Measurements from ENCODE around the gene BTBD2.

BTBD2 gene

GRCh38 chr19:2041433-2041682, 25.8 kb upstream of the BTBD2 start:
- Histone ChIP-seq H3K4ac (ENCODE audit: low read depth, low read length) (peak overlapping the region; percentile 61), H3K9ac (ENCODE audit: low read length) (peak overlapping the region; percentile 42), H4K8ac (ENCODE audit: low read depth, low read length) (peak overlapping the region; percentile 73), H3K4me3 (ENCODE audit: low read depth, low read length) (peak overlapping the region; percentile 8), H3K9me3 (ENCODE audit: insufficient read depth, low read depth, low read length) (peaks cover 1% of the 10 kb centered on the region), H3K14ac (ENCODE audit: low read length) (peak overlapping the region; percentile 11), H3K18ac (ENCODE audit: low read length) (peak overlapping the region; percentile 53), H3K4me1 (ENCODE audit: control insufficient read depth in 1 of 2, insufficient read depth in 2 of 2, low read length in 2 of 2) (peaks cover 13 to 14% of the 10 kb centered on the region in 2 experiments), H2BK120ac (ENCODE audit: insufficient read depth, low read length, poor library complexity) (peak overlapping the region; percentile 50), H2AK5ac (ENCODE audit: low read length) (no peak overlapping the region), H3K79me2 (ENCODE audit: control insufficient read depth, insufficient read depth, low read length, poor library complexity) (peaks cover 4% of the 10 kb centered on the region), H3K27ac (ENCODE audit: low read depth, low read length) (peak overlapping the region; percentile 8), H3K4me2 (ENCODE audit: low read length) (peak overlapping the region; percentile 53), H3K27me3 (ENCODE audit: insufficient read depth, low read length) (no peaks in the 10 kb centered on the region), H4K12ac (ENCODE audit: low read depth, low read length) (no peak overlapping the region), H4K91ac (ENCODE audit: low read depth, low read length) (peak overlapping the region; percentile 95), H3K23ac (ENCODE audit: low read length) (no peak overlapping the region), H2AFZ (ENCODE audit: insufficient read depth, low read length, poor library complexity) (no peak overlapping the region), H2BK12ac (ENCODE audit: low read length) (peak overlapping the region; percentile 19), H3K36me3 (ENCODE audit: control insufficient read depth in 1 of 2, insufficient read depth in 2 of 2, low read length in 2 of 2) (peaks cover 72 to 75% of the 10 kb centered on the region in 2 experiments), H2BK5ac (ENCODE audit: low read depth, low read length, poor library complexity) (no peak overlapping the region), H3K79me1 (ENCODE audit: low read length) (peaks cover 13% of the 10 kb centered on the region)
- WGBS (ENCODE audit: extremely low coverage, insufficient coverage, insufficient read length) = no CpG with 5 or more reads among the region's 6 CpGs
- DNase-seq = no peak

- H2BK5ac ChIP-seq (ENCODE audit: low read depth, low read length, poor library complexity) = no peak overlapping the region
- no peak overlapping the region for H3K4me3 ChIP-seq (ENCODE audit: low read depth, low read length)
- peaks cover 13% of the 10 kb centered on the region for H3K79me1 ChIP-seq (ENCODE audit: low read length)
- no peak overlapping the region for H3K23ac ChIP-seq (ENCODE audit: low read length)
- H3K4me2 ChIP-seq (ENCODE audit: low read length) = no peak overlapping the region
- no CpG with 5 or more reads among the region's 28 CpGs for WGBS (ENCODE audit: extremely low coverage, insufficient coverage, insufficient read length)
- DNase-seq = no peak
- peaks cover 13 to 14% of the 10 kb centered on the region in 2 experiments for H3K4me1 ChIP-seq (ENCODE audit: control insufficient read depth in 1 of 2, insufficient read depth in 2 of 2, low read length in 2 of 2)
- H3K18ac ChIP-seq (ENCODE audit: low read length) = peak overlapping the region; percentile 8
- H3K9me3 ChIP-seq (ENCODE audit: insufficient read depth, low read depth, low read length) = peaks cover 1% of the 10 kb centered on the region
- H4K91ac ChIP-seq (ENCODE audit: low read depth, low read length) = peak overlapping the region; percentile 95
- H3K4ac ChIP-seq (ENCODE audit: low read depth, low read length) = no peak overlapping the region
- H4K12ac ChIP-seq (ENCODE audit: low read depth, low read length) = no peak overlapping the region
- peaks cover 4% of the 10 kb centered on the region for H3K79me2 ChIP-seq (ENCODE audit: control insufficient read depth, insufficient read depth, low read length, poor library complexity)
- no peak overlapping the region for H2AFZ ChIP-seq (ENCODE audit: insufficient read depth, low read length, poor library complexity)
- H4K8ac ChIP-seq (ENCODE audit: low read depth, low read length) = peak overlapping the region; percentile 2
- peaks cover 67 to 70% of the 10 kb centered on the region in 2 experiments for H3K36me3 ChIP-seq (ENCODE audit: control insufficient read depth in 1 of 2, insufficient read depth in 2 of 2, low read length in 2 of 2)
- no peak overlapping the region for H3K27ac ChIP-seq (ENCODE audit: low read depth, low read length)
- H3K9ac ChIP-seq (ENCODE audit: low read length) = no peak overlapping the region
- H2AK5ac ChIP-seq (ENCODE audit: low read length) = no peak overlapping the region
- H3K14ac ChIP-seq (ENCODE audit: low read length) = no peak overlapping the region
- peak overlapping the region; percentile 50 for H2BK120ac ChIP-seq (ENCODE audit: insufficient read depth, low read length, poor library complexity)
- no peaks in the 10 kb centered on the region for H3K27me3 ChIP-seq (ENCODE audit: insufficient read depth, low read length)
- H2BK12ac ChIP-seq (ENCODE audit: low read length) = peak overlapping the region; percentile 19
These were observed 25.3 kb upstream of the BTBD2 start for GRCh38 chr19:2040647-2041432.

- peaks cover 13 to 14% of the 10 kb centered on the region in 2 experiments for H3K4me1 ChIP-seq (ENCODE audit: control insufficient read depth in 1 of 2, insufficient read depth in 2 of 2, low read length in 2 of 2)
- WGBS (ENCODE audit: extremely low coverage, insufficient coverage, insufficient read length) = no CpG with 5 or more reads among the region's 20 CpGs
- H2AK5ac ChIP-seq (ENCODE audit: low read length) = no peak overlapping the region
- H2BK12ac ChIP-seq (ENCODE audit: low read length) = no peak overlapping the region
- no peak overlapping the region for H4K8ac ChIP-seq (ENCODE audit: low read depth, low read length)
- no peak overlapping the region for H3K18ac ChIP-seq (ENCODE audit: low read length)
- no peak overlapping the region for H3K4me2 ChIP-seq (ENCODE audit: low read length)
- no peaks in the 10 kb centered on the region for H3K27me3 ChIP-seq (ENCODE audit: insufficient read depth, low read length)
- peaks cover 60 to 63% of the 10 kb centered on the region in 2 experiments for H3K36me3 ChIP-seq (ENCODE audit: control insufficient read depth in 1 of 2, insufficient read depth in 2 of 2, low read length in 2 of 2)
- no peak overlapping the region for H2BK5ac ChIP-seq (ENCODE audit: low read depth, low read length, poor library complexity)
- no peak overlapping the region for H3K4me3 ChIP-seq (ENCODE audit: low read depth, low read length)
- no peak overlapping the region for H3K27ac ChIP-seq (ENCODE audit: low read depth, low read length)
- no peak overlapping the region for H4K12ac ChIP-seq (ENCODE audit: low read depth, low read length)
- H3K9ac ChIP-seq (ENCODE audit: low read length) = no peak overlapping the region
- H2AFZ ChIP-seq (ENCODE audit: insufficient read depth, low read length, poor library complexity) = no peak overlapping the region
- peaks cover 9% of the 10 kb centered on the region for H3K9me3 ChIP-seq (ENCODE audit: insufficient read depth, low read depth, low read length)
- peaks cover 4% of the 10 kb centered on the region for H3K79me2 ChIP-seq (ENCODE audit: control insufficient read depth, insufficient read depth, low read length, poor library complexity)
- H4K91ac ChIP-seq (ENCODE audit: low read depth, low read length) = no peak overlapping the region
- no peak overlapping the region for H3K23ac ChIP-seq (ENCODE audit: low read length)
- H2BK120ac ChIP-seq (ENCODE audit: insufficient read depth, low read length, poor library complexity) = no peak overlapping the region
- peaks cover 13% of the 10 kb centered on the region for H3K79me1 ChIP-seq (ENCODE audit: low read length)
- H3K14ac ChIP-seq (ENCODE audit: low read length) = no peak overlapping the region
- H3K4ac ChIP-seq (ENCODE audit: low read depth, low read length) = no peak overlapping the region
- DNase-seq = no peak
These were observed 24.6 kb upstream of the BTBD2 start for GRCh38 chr19:2039959-2040646.

- no CpG with 5 or more reads among the region's 30 CpGs for WGBS (ENCODE audit: extremely low coverage, insufficient coverage, insufficient read length)
These were observed 23.8 kb upstream of the BTBD2 start for GRCh38 chr19:2039089-2039958.

More at GRCh38 chr19:2039089-2039958, 23.8 kb upstream of the BTBD2 start:
- Histone ChIP-seq H3K36me3 (ENCODE audit: control insufficient read depth in 1 of 2, insufficient read depth in 2 of 2, low read length in 2 of 2) (peaks cover 52 to 56% of the 10 kb centered on the region in 2 experiments), H3K9me3 (ENCODE audit: insufficient read depth, low read depth, low read length) (peaks cover 11% of the 10 kb centered on the region), H3K79me1 (ENCODE audit: low read length) (peaks cover 13% of the 10 kb centered on the region), H2BK12ac (ENCODE audit: low read length) (no peak overlapping the region), H3K27me3 (ENCODE audit: insufficient read depth, low read length) (no peaks in the 10 kb centered on the region), H2BK5ac (ENCODE audit: low read depth, low read length, poor library complexity) (no peak overlapping the region), H3K27ac (ENCODE audit: low read depth, low read length) (no peak overlapping the region), H3K9ac (ENCODE audit: low read length) (peak overlapping the region; percentile 30), H3K18ac (ENCODE audit: low read length) (no peak overlapping the region), H3K4me2 (ENCODE audit: low read length) (no peak overlapping the region), H2BK120ac (ENCODE audit: insufficient read depth, low read length, poor library complexity) (no peak overlapping the region), H3K4me3 (ENCODE audit: low read depth, low read length) (peak overlapping the region; percentile 29), H3K79me2 (ENCODE audit: control insufficient read depth, insufficient read depth, low read length, poor library complexity) (peaks cover 4% of the 10 kb centered on the region), H4K91ac (ENCODE audit: low read depth, low read length) (no peak overlapping the region), H4K8ac (ENCODE audit: low read depth, low read length) (no peak overlapping the region), H3K4ac (ENCODE audit: low read depth, low read length) (no peak overlapping the region), H3K23ac (ENCODE audit: low read length) (no peak overlapping the region), H2AFZ (ENCODE audit: insufficient read depth, low read length, poor library complexity) (no peak overlapping the region), H4K12ac (ENCODE audit: low read depth, low read length) (no peak overlapping the region), H2AK5ac (ENCODE audit: low read length) (no peak overlapping the region), H3K14ac (ENCODE audit: low read length) (no peak overlapping the region), H3K4me1 (ENCODE audit: control insufficient read depth in 1 of 2, insufficient read depth in 2 of 2, low read length in 2 of 2) (peaks cover 13 to 14% of the 10 kb centered on the region in 2 experiments)
- no peak for DNase-seq
